Ammon's horn (tissue), 1 donor: Measurements from ENCODE around the gene KIF6.
A peak's percentile ranks its signal among the peaks of the same experiment; 100 is the strongest.
"Not testable (repeated sequence)": the region's sequence is repeated elsewhere in the genome, so short reads cannot be mapped to it uniquely, and the experiment has no call there.

ENCODE experiments used
- DNase-seq: peaks from one replicate; pipeline ENCODE4 v3.0.0-alpha.2; 2016; ENCODE audit warnings: low spot score

Gene KIF6, protein sequence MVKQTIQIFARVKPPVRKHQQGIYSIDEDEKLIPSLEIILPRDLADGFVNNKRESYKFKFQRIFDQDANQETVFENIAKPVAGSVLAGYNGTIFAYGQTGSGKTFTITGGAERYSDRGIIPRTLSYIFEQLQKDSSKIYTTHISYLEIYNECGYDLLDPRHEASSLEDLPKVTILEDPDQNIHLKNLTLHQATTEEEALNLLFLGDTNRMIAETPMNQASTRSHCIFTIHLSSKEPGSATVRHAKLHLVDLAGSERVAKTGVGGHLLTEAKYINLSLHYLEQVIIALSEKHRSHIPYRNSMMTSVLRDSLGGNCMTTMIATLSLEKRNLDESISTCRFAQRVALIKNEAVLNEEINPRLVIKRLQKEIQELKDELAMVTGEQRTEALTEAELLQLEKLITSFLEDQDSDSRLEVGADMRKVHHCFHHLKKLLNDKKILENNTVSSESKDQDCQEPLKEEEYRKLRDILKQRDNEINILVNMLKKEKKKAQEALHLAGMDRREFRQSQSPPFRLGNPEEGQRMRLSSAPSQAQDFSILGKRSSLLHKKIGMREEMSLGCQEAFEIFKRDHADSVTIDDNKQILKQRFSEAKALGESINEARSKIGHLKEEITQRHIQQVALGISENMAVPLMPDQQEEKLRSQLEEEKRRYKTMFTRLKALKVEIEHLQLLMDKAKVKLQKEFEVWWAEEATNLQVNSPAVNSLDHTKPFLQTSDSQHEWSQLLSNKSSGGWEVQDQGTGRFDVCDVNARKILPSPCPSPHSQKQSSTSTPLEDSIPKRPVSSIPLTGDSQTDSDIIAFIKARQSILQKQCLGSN

DNA sequence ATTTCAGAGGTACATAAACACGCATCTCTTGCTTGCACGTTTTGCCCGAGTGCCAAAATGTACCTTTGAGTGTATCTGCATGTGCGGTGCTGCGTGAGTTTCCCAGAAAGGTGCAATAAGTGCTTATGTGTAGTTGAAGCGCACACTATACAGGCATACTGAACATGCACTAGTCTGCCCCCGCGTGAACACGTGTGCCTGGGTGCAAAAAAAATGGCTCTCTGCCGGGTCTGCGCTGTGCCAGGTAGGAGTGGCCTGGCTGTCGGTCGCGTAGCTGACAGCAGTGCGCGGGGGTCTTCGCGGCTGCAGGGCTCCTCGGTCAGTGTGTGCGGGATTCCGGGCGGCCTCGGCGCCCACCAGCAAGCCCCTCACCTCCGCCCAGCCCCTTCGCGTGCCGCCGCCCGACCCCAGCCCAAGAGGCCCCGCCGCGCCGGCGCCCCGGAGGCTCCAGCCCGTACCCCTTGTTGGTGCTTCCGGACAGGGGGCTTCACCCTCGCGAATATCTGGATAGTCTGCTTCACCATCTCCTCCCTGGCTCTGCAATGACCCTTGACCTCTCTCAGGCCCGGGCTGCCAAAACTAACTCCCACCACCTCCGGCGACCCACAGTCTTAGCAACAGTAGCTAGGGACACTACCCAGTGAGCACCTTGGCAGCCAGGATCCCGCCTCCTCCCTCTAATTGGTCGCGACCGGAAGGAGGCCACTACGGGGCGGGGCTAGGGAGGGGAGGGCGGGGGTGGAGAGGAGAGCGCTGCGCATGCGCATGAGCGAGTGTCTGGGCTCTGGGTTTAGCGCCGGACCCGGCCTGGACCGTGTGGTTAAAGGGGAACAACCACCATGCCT is at the start of gene KIF6:
Gene KIF6, minus strand, starts transcription at position 622 of the 845 bp plus-strand sequence. Its CDS starts 98 bp downstream, at position 524.
- DNase-seq: peak; percentile 97

DNA sequence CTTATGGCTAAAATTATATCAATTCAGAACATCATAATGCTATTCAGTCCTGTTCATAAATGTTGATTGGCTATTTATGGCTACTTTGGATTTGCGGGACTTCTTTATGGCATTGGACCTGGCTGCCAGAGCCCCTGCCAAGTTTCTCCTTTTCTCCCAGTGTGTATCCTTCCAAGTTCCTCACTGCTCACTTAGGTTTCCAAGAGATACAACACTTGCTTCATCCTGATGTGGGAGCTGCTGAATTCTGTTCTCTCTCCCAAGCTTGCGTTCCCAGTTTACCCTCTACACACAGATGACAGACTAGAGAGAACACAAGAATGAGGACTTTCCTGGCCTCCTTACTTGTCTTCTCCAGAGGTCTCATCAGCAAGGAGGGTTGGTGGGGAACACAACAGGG is 48.6 kb upstream of the KIF6 start:
- no peak for DNase-seq

DNA sequence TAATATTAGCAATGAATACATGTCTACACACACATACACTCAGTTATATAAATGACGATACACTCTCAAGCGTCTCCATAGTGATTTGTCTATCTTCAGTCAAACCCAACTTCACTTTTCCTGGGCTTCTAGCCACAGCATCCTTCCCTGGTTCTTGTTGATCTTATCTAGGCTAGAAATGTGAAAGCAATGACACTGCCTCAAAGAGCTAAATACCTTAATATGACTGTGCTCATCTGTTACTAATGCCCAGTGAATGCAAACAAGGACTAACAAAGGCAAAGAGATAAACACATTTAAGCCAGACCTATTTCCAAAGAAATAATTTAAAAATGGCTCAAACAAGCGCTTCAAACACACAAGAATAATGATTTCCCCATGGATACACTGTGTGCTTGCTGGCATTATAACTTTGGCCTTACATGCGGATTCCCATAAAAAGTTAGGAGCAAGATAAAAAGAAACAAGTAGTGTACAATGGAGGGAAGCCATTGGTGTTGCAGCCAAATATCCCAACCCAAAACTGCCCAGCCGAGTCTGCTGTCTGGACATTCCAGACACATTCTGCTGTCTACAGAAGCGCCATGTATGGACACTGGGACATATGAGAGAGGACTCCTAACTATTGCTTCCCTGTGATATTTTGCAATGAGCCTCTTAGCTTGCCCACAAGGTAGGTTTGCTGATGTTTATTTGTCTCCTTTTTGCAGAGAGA is 47.5 kb upstream of the KIF6 start:
- no peak for DNase-seq

DNA sequence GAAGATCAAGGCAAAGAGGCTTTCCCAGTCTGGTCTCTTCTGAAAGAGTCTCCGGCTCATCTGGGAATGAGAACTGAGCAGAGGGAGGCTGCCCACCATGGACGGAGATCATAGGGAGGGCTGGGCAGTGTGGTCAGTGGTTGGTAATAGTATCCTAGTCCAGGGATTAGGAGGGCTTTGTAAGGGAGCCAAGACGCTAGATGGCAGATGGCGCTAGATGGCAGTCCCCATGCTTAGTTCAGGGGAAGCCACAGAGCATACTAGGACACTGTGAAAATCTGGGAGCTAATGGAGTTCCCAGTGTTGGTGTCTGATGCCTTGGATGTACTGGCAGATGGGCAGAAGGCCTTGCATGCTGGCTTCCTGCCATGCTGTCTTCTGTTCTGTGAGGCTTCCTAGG is 45.2 kb upstream of the KIF6 start:
- DNase-seq: peak; percentile 60

DNA sequence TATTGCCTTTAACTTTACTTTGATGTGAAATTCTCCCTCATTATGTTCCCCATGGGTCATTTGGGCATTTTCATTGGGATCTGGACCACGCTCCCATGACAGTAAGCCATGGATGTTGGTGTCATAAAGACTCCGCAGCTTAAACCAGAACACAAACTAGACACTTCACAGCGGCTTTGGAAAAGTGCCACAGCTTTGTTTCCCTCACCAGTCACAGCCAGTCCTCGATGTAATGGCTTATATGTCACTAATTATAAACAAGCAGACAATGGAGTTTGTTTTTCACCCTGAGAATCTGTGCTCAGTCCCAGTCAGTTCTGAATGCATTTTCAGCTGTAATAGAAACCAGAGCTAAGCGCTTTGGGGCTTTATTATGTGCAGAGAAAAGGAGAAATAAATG is 43.8 kb upstream of the KIF6 start:
- DNase-seq: peak; percentile 90

DNA sequence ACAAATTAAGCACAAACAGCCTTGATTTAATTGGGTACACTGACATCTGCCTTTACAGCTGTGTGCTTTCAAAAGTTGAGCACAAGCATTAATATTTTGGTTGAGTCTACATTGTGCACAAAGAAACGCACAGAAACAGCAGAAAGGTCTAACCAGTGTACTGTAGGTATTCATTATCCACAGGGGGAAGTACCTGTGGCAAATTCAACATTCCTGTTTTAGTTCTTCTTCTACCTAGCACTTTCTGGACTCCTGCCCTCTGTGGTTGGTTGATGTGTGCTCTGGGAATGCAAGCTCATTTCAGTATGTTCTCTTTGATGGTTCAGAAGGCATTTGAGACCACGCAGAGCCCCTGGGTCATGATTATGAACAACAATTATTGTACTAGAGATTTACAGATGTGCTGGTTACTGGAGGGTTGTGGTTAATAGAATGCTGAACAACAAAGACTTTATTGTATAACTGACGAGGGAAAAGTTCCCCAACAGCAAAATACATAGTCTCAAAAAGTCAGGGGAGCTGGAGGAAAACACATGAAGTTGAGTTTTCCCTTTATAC is 40.4 kb upstream of the KIF6 start:
- DNase-seq: no peak

DNA sequence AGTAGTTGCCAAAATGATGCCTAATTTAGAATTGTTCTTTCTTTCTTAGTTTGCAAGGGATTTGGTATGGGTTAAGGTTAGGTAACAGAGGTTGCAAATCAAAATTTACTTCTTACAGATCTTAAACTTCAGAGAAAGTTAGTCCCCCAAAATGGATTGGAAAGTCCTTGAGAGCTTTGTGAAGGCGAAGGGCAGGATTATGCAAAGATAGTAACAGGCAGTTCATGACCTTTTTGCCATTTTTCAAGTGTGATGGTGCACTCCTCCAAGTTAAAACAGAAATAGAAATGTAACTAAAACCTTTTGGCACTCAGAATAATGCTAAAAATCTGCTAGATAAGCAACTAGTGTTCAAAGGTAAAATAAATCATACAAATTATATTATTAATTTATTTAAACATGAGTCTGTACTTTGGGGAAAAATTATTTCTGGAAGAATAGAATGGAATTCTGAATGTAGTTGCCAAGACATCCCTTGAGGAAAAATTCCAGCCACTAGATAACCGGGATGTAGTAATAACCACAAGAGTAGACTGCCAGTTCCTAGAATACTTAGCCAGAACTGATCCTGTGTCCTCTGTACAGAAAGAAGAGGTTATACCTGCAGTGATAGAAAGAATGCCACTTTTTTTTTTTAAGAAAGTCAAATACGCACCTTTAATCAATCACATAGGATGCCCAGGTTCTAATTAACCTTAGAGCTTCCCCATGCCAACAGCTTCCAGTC is 35.2 kb upstream of the KIF6 start:
- no peak for DNase-seq

DNA sequence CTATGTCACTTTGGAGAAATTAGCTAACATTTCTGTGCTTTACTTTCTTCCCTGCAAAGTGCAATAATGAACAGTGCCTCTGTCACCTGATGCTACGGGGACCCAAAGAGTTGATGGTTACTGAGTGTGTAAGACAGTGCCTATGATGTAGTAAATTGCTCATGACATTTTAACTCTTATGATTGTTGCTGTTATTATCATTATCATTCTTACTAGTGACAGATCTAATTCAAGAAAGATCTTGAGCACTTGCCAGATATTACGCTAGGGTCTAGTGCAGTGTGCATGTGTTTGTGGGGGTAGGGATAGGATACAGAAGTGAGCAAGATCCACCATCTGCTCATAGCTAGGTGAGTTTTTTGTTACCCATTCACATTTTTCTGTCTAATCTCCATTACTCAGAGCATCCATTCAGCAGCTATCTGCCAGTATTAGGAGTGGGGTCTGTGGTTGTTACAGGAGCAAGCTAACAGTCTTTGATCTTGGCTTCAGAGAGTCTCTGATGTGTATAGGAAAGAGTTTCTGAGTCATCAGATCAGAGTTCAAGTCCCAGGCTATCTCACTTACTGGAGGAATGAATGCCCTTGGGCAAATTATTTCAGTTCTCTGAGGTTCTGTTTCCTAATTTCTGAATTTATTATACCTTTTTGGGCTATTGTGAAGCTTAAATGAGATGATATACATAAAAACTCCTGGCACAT is 33.8 kb upstream of the KIF6 start:
- DNase-seq: no peak

DNA sequence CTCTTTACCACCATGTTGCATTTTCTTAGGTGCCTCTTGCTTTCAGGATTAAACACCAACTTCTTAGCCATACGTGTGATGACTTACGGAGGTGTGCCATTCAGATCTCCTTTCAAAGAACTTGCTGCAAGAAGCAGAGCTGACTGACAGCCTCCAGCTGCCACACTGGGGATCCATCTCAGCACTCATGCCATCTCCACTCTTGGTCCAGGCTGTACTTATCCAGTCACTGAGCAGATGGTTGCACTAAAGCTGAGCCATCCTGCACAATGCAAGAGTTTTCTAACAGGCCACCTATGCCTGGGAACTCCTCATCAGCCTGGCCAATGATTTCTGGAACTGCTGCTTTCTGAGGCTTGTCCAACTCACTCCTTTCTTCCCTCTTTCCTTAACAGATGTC is 31.4 kb upstream of the KIF6 start:
- no peak for DNase-seq

DNA sequence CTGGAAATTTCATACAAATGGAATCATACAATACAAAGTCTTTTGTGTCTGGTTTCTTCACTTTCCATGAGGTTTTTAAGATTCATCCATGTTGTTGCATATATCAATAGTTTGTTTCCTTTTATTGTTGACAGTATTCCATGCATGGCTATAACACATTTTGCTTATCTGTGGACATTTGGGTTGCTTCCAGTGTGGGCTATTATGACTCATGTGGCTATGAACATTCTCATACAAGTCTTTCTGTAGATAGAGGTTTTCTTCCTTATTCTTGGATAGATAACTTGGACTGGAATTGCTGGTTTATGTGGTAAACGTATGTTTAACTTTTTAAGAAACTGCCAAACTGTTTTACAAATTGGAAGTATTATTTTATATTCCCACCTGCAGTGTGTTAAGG is 30.0 kb upstream of the KIF6 start:
- no peak for DNase-seq

DNA sequence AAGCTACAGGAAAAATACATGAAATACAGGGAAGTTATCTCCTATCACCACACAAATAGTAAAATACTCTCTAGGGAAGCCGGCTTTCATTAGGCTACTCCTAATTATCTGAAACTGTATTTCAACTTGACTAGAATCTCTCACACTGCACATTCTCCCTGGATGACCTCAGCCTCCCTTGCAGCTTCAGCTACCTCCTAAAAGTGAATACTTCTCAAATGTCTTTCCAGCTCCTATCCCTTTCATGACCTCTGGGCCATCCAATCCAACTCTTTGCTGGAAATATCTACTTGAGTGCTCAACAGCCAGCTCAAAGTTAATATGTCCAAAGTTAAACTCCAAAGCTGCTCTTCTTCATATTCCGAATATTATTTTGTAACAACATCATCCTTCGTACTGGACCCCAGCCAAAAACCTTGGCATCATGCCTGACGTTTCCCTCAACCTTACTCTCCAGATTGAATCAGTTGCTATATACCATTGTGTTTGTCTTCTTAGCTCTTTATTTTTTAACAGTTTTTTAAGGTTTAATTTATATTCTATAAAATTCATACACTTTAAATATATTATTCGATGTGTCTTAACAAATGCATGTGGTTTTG is 29.4 kb upstream of the KIF6 start:
- no peak for DNase-seq

DNA sequence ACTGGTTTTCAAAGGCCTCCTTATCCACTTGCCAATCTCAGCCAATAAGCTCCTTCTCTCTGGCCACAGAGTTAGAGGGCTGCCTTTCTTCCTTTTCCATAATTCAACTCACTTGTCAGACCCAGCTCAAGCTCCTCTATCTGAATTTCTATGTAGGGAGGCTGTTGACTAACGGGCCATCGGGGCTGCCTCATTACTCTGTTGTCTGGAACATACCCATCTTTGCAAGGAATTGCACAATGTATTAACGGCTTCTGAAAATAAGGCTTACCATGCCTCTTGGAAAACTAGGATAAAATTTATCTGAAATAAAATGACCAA is 28.5 kb upstream of the KIF6 start:
- DNase-seq: no peak

DNA sequence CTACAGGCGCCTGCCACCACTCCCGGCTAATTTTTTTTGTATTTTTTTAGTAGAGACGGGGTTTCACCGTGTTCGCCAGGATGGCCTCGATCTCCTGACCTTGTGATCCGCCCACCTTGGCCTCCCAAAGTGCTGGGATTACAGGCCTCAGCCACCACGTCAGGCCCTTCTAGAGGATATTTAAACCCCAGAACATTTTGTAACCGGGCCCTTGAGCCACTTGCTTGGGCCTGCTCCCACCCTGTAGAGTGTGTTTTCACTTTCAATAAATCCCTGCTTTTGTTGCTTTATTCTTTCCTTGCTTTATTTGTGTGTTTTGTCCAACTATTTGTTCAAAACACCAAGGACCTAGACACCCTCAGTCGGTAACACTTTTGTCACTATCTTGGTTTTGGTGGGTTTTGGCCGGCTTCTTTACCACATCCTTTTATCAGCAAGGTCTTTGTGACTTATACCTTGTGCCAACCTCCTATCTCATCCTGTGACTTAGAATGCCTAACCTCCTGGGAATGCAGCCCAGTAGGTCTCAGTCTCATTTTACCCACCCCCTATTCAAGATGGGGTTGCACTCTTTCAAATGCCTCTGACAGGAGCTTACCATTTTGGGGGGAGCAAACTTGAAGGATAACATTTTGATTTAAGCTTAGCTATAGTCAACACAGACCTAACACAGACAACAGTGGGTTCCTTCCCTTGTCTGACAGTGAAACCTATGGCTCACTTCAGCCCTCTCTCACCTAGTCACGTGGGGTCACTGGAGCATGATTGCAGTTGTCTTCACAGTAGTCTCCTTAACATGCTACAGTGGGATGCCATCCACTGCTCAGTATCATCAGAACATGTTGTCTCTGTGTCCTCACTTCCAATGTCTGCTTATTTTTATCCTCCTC is 27.9 kb upstream of the KIF6 start:
- no peak for DNase-seq

DNA sequence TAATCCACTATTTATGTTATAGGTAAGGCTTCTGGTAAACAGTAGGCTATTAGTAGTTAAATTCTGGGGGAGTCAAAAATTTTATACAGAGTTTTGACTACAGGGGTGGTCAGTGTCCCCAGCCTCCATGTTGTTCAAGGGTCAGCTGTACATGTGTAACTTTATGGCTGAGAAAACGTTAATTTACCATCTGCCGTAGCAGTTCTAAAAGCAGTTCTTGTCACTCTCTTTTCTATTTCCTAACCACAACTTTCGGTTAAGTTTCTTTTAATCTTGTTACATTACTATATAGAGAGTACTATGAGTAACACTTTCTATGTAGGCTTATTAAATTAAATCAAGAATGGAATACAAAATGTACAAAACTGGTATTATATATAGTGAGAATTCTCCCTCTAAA is 21.6 kb upstream of the KIF6 start:
- DNase-seq: no peak

DNA sequence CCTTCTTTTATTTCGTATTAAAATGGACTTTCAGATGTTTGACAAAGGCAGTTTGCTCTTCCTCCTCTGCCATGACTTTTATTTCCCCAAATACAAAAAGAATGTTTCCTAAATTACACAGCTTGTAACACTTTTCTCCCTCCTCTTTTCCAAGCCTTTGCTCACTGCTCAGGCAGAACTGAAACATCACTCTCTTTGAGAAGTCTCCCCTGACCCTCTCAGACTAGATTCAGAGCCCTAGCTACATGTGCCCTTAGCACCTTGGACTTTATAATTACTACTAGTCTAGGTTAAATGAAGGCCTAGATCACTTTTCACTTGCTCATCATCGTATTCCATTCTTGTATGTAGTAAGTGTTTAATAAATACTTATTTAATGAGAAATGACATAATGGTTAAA is 8.5 kb upstream of the KIF6 start:
- no peak for DNase-seq

DNA sequence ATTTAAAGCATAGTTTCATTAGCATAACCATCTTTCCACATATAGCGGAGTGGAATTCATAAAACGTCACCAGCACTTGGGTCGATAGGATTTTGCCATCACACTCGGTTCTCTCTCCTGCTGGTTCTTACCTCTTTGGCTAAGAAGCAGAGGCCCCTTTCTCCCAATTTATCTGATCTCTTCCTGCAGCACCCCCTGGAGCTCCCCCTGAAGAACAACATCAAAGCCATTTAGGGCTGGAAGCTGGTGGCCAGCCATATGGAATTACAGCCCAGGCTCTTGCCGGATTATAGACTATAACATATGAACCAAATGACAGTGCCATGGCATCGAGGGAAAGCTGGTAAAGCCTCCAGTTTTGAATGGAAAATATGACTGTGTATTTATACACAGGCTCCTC is 6.4 kb upstream of the KIF6 start:
- DNase-seq: no peak

DNA sequence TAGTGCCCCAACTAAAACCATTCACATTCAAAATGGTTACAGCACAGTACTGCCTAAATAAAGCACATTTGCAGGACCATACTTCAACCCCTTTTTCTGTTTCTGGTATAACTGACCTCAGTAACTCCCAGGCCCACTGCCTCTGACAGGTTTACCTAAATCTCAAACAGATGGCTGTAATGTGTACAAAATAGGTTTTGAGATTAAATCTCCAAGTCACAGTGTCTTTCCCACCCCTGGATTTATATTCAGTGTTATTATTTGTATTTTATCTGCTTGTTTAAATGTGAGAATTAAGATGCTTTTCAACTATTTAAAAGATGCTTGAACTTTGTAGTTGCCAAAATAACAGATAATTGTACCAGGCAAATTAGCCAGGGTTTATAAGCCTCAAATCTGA is 4.7 kb upstream of the KIF6 start:
- no peak for DNase-seq

DNA sequence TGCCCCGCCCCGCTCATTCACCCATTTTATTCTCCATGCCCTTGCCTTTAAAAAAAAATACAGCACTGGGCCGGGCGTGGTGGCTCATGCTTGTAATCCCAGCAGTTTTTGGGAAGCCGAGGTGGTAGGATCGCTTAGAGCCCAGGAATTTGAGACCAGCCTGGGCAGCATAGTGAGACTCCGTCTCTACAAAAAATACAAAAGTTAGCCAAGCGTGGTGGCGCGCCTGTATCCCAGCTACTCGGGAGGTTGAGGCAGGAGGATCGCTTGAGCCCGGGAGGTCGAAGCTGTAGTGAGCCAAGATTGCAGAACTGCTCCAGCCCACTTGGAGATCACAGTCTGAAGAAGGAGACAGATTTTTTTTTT is 407 bp upstream of the KIF6 start:
- DNase-seq: no peak

DNA sequence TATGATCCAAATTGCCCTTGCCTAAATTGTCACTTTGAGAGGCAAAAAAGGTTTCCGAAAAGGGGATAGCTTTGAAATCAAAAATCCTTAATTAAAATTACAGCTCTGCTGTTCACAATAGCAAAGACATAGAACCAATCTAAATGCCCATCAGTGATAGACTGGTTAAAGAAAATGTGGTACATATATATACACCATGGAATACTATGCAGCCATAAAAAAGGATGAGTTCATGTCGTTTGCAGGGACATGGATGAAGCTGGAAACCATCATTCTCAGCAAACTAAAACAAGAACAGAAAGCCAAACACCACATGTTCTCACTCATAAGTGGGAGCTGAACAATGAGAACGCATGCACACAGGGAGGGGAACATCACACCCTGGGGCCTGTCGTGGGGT is 1.9 kb downstream of the KIF6 start:
- DNase-seq: not testable (repeated sequence)
